Activated B cell treated with CpG ODN at 0.5 μM for 24 hours (primary cell): ENCODE data around the gene SLFN13. TPM values are rescaled to one million over a fixed set of nuclear protein-coding genes. Genes with fewer than 3 reads are reported as not detected.
"Not testable (repeated sequence)": the region's sequence is repeated elsewhere in the genome, so short reads cannot be mapped to it uniquely, and the experiment has no call there.

Source experiments
- ATAC-seq: fragments of 200-7000 bp; cut with Tn5 transposase; one replicate; pipeline ENCODE4 v1.10.0; 2021; ENCODE audit warnings: low read depth, mild to moderate bottlenecking, moderate library complexity
- CTCF ChIA-PET: fragments of 350-600 bp; sonication (Branson Sonifier 250); formaldehyde crosslinking; loops from one replicate; lab custom pipeline; 2021; ENCODE audit warnings: antibody characterized with exemption; lab: Charles Lee
- POLR2A ChIA-PET: fragments of 350-600 bp; sonication (Branson Sonifier 250); formaldehyde crosslinking; loops from one replicate; lab custom pipeline; 2021; ENCODE audit warnings: antibody characterized with exemption; lab: Charles Lee
- DNase-seq: peaks from one replicate; pipeline ENCODE4 v3.0.0; 2022
- H3K27ac Mint-ChIP-seq: one replicate; pipeline ENCODE4 v1.8.0; 2020; ENCODE audit warnings: mixed read lengths
- H3K27me3 Mint-ChIP-seq: one replicate; pipeline ENCODE4 v1.8.0; 2021; ENCODE audit warnings: mixed read lengths
- H3K36me3 Mint-ChIP-seq: one replicate; pipeline ENCODE4 v1.8.0; 2021; ENCODE audit warnings: low read depth, mixed read lengths
- H3K4me1 Mint-ChIP-seq: one replicate; pipeline ENCODE4 v1.8.0; 2021; ENCODE audit warnings: mixed read lengths
- H3K4me3 Mint-ChIP-seq: one replicate; pipeline ENCODE4 v1.8.0; 2020; ENCODE audit warnings: mild to moderate bottlenecking, mixed read lengths
- H3K9me3 Mint-ChIP-seq: one replicate; pipeline ENCODE4 v1.8.0; 2020; ENCODE audit warnings: mixed read lengths
- CTCF ChIP-seq: fragments of 200-600 bp; IDR thresholded peaks from one replicate; pipeline ENCODE4 v1.8.0; 2022; ENCODE audit warnings: antibody characterized with exemption, mild to moderate bottlenecking
- intact Hi-C: fragments of 100-400 bp; cut with micrococcal nuclease; formaldehyde crosslinking; loops from one replicate; pipeline ENCODE4 v1.15.1; 2024
- total RNA-seq: library from RNA; stranded (reverse); gene quantifications from 2 replicates; pipeline ENCODE4 v1.2.3, GENCODE V29; 2022

Gene SLFN13
- total RNA-seq, 1 donor from 2014 or later, result 15.3 TPM

GRCh38 chr17:35477248-35477647 is 28.7 kb upstream of the SLFN13 start:
- POLR2A ChIA-PET, result no interaction called here
- Mint-ChIP-seq H3K4me1 (no peaks in the 10 kb centered on the region), H3K27me3 (peaks cover 2% of the 10 kb centered on the region), H3K36me3 (peaks cover 9% of the 10 kb centered on the region), H3K4me3 (no peak overlapping the region), H3K27ac (no peak overlapping the region), H3K9me3 (no peaks in the 10 kb centered on the region)
- TF ChIP-seq CTCF, result no peak
- ATAC-seq (no peak), DNase-seq (no peak)
- CTCF ChIA-PET, result no interaction called here
- intact Hi-C loops, result no loop called here

GRCh38 chr17:35476283-35476820 is 27.8 kb upstream of the SLFN13 start:
- no peak overlapping the region for H3K27ac Mint-ChIP-seq
- H3K9me3 Mint-ChIP-seq, result no peaks in the 10 kb centered on the region
- DNase-seq (no peak), ATAC-seq (no peak)
- ChIA-PET POLR2A (no interaction called here), CTCF (no interaction called here)
- no peak for TF ChIP-seq CTCF
- no peak overlapping the region for H3K4me3 Mint-ChIP-seq
- no peaks in the 10 kb centered on the region for H3K4me1 Mint-ChIP-seq
- H3K36me3 Mint-ChIP-seq, result peaks cover 9% of the 10 kb centered on the region
- intact Hi-C loops, result no loop called here
- peaks cover 2% of the 10 kb centered on the region for H3K27me3 Mint-ChIP-seq

GRCh38 chr17:35468475-35468874 is 19.9 kb upstream of the SLFN13 start:
- intact Hi-C loops, result no loop called here
- H3K36me3 Mint-ChIP-seq, result no peaks in the 10 kb centered on the region

GRCh38 chr17:35467824-35468223 is 19.3 kb upstream of the SLFN13 start:
- TF ChIP-seq CTCF, result no peak
- peaks cover 2% of the 10 kb centered on the region for H3K9me3 Mint-ChIP-seq
- no peak for ATAC-seq
- ChIA-PET POLR2A (no interaction called here), CTCF (no interaction called here)
- no peak overlapping the region for H3K27ac Mint-ChIP-seq
- H3K4me1 Mint-ChIP-seq, result peaks cover 12% of the 10 kb centered on the region
- peaks cover 3% of the 10 kb centered on the region for H3K27me3 Mint-ChIP-seq
- no peak for DNase-seq
- intact Hi-C loops, result no loop called here
- H3K4me3 Mint-ChIP-seq, result no peak overlapping the region
- no peaks in the 10 kb centered on the region for H3K36me3 Mint-ChIP-seq

More at GRCh38 chr17:35468475-35468874, 19.9 kb upstream of the SLFN13 start:
- Mint-ChIP-seq H3K4me1 (peaks cover 12% of the 10 kb centered on the region), H3K27me3 (peaks cover 3% of the 10 kb centered on the region), H3K9me3 (peaks cover 2% of the 10 kb centered on the region), H3K27ac (no peak overlapping the region), H3K4me3 (no peak overlapping the region)
- ChIA-PET CTCF (no interaction called here), POLR2A (no interaction called here)
- no peak for DNase-seq
- ATAC-seq, result no peak
- TF ChIP-seq CTCF, result no peak

- peak overlapping the region; percentile 80 for H3K4me3 Mint-ChIP-seq
- peaks cover 19% of the 10 kb centered on the region for H3K4me1 Mint-ChIP-seq
- DNase-seq (peak; percentile 62), ATAC-seq (peak; percentile 94)
- CTCF ChIA-PET, result interaction anchor here (1.1 to 1.2 kb wide), 2 partner anchors 12 to 148 kb away, joined by 3 to 6 read pairs; partner anchors contain the start of gene SLFN13
- H3K9me3 Mint-ChIP-seq, result no peaks in the 10 kb centered on the region
- H3K27me3 Mint-ChIP-seq, result peaks cover 3% of the 10 kb centered on the region
- H3K36me3 Mint-ChIP-seq, result no peaks in the 10 kb centered on the region
- intact Hi-C loops, result loop anchor here (1.0 kb wide), 3 partner anchors 12 to 92 kb away; partner anchors contain the start of gene SLFN13
- H3K27ac Mint-ChIP-seq, result peak overlapping the region; percentile 67
- TF ChIP-seq CTCF, result no peak
- POLR2A ChIA-PET, result interaction anchor here (0.7 to 1.2 kb wide), 3 partner anchors 12 to 27 kb away, joined by 3 to 6 read pairs (median 4); partner anchors contain the start of gene SLFN13
Measured at GRCh38 chr17:35460354-35460851, 11.8 kb upstream of the SLFN13 start.

GRCh38 chr17:35454035-35454434 is 5.5 kb upstream of the SLFN13 start:
- H3K27ac Mint-ChIP-seq, POLR2A ChIA-PET, DNase-seq, H3K36me3 Mint-ChIP-seq, H3K4me1 Mint-ChIP-seq, ATAC-seq, H3K9me3 Mint-ChIP-seq, CTCF ChIA-PET, intact Hi-C loops, H3K27me3 Mint-ChIP-seq, H3K4me3 Mint-ChIP-seq: not testable (repeated sequence)
